ENCODE results near the gene ANO3.
"Not testable (repeated sequence)": the region's sequence is repeated elsewhere in the genome, so short reads cannot be mapped to it uniquely, and the experiment has no call there.

Gene ANO3

GRCh38 chr11:26579683-26580082, 247.8 kb downstream of the ANO3 start:
- ATAC-seq, result no peak

GRCh38 chr11:26580929-26581328, 249.0 kb downstream of the ANO3 start:
- ATAC-seq, result no peak

- no peak for ATAC-seq
These were observed 251.6 kb downstream of the ANO3 start for GRCh38 chr11:26583550-26583949.

- ATAC-seq, result no peak
These were observed 252.9 kb downstream of the ANO3 start for GRCh38 chr11:26584818-26585217.

GRCh38 chr11:26587073-26587472, 255.1 kb downstream of the ANO3 start:
- no peak for ATAC-seq

GRCh38 chr11:26593691-26594090, 261.8 kb downstream of the ANO3 start:
- no peak for ATAC-seq

GRCh38 chr11:26595207-26595865, 263.4 kb downstream of the ANO3 start:
- not testable (repeated sequence) for ATAC-seq

GRCh38 chr11:26597049-26597689, 265.2 kb downstream of the ANO3 start:
- not testable (repeated sequence) for ATAC-seq

GRCh38 chr11:26597899-26598298, 266.0 kb downstream of the ANO3 start:
- no peak for ATAC-seq

GRCh38 chr11:26599425-26599824, 267.5 kb downstream of the ANO3 start:
- ATAC-seq, result no peak

GRCh38 chr11:26599876-26600434, 268.0 kb downstream of the ANO3 start:
- no peak for ATAC-seq

GRCh38 chr11:26607725-26608506, 276.0 kb downstream of the ANO3 start:
- no peak for ATAC-seq

GRCh38 chr11:26608507-26609146, 276.7 kb downstream of the ANO3 start:
- ATAC-seq, result no peak

GRCh38 chr11:26613759-26614158, 281.8 kb downstream of the ANO3 start:
- no peak for ATAC-seq

- ATAC-seq, result no peak
These were observed 286.5 kb downstream of the ANO3 start for GRCh38 chr11:26618441-26618840.

GRCh38 chr11:26620282-26621045, 288.5 kb downstream of the ANO3 start:
- no peak for ATAC-seq

- no peak for ATAC-seq
These were observed 289.2 kb downstream of the ANO3 start for GRCh38 chr11:26621132-26621531.

- ATAC-seq, result no peak
These were observed 290.3 kb downstream of the ANO3 start for GRCh38 chr11:26622181-26622580.

GRCh38 chr11:26623076-26623659, 291.2 kb downstream of the ANO3 start:
- ATAC-seq, result no peak

- no peak for ATAC-seq
These were observed 294.4 kb downstream of the ANO3 start for GRCh38 chr11:26626346-26626745.

GRCh38 chr11:26632691-26633159, 300.8 kb downstream of the ANO3 start:
- no peak for ATAC-seq

GRCh38 chr11:26643314-26643713, 311.4 kb downstream of the ANO3 start:
- not testable (repeated sequence) for ATAC-seq
